PC-3 (cell line): ENCODE results near the gene POLR1D.

Source experiments
- CTCF ChIP-seq: fragments of 300-600 bp; sonication (generic); conservative IDR thresholded peaks from 2 replicates; pipeline ENCODE4 v1.5.1; 2017; ENCODE audit warnings: antibody characterized with exemption, low read depth, mild to moderate bottlenecking, low read length
- EZH2 ChIP-seq: fragments of 300-600 bp; sonication (generic); IDR thresholded peaks from one replicate; pipeline ENCODE4 v1.6.1; 2017; ENCODE audit warnings: antibody characterized with exemption, mild to moderate bottlenecking, low read length; ENCODE audit not compliant: unreplicated experiment
- EZH2phosphoT487 ChIP-seq: fragments of 300-600 bp; sonication (generic); IDR thresholded peaks from 2 replicates; pipeline ENCODE4 v1.6.1; 2018; ENCODE audit warnings: mild to moderate bottlenecking, antibody characterized with exemption, low read length, borderline replicate concordance

- TF ChIP-seq CTCF: no peak
- no peak for TF ChIP-seq EZH2phosphoT487
- no peak for TF ChIP-seq EZH2
Measured at GRCh38 chr13:27620377-27621115, 1.1 kb upstream of the POLR1D start, which contains the start of gene LNX2.
